A673 (cell line): ENCODE results near the gene NHSL1.

Experiments used
- CTCF ChIP-seq: fragments of 300-800, 200-600 bp; sonication (generic); conservative IDR thresholded peaks from 2 replicates; pipeline ENCODE4 v1.5.1; 2017; ENCODE audit warnings: low read depth, mild to moderate bottlenecking, antibody characterized with exemption, low read length, moderate library complexity, mixed read lengths
- EZH2 ChIP-seq: fragments of 200-600 bp; sonication (generic); IDR thresholded peaks from 2 replicates; pipeline ENCODE4 v1.6.1; 2017; ENCODE audit warnings: borderline replicate concordance, low read depth, mild to moderate bottlenecking, mixed read lengths, antibody characterized with exemption, low read length; ENCODE audit not compliant: poor library complexity, severe bottlenecking

DNA sequence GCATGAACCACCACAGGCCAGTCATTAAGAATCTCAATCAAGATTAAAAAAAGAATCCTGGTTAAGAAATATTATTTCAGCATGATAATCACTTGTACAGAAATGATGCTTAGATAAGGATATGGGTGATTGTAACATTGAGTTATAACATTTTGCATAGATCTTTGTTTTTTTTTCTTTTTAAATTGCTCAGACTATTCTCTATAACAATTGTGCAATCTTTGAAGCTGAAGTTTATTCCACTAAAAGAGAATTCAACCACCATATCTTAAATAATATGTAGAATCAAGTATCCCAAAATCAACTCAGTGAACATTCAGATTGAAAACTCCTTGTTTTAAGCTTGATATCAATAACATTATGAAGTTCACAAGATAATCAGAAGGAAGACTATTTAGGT is 122.3 kb downstream of the NHSL1 start:
- TF ChIP-seq CTCF (no peak), EZH2 (no peak)
